ENCODE measurements around the gene VSIG8. TPM values are rescaled to one million over a fixed set of nuclear protein-coding genes. Genes with fewer than 3 reads are reported as not detected.

VSIG8 gene
- total RNA-seq, 6 donors from 2014 or later: 0.34 TPM; not detected in 5

DNA sequence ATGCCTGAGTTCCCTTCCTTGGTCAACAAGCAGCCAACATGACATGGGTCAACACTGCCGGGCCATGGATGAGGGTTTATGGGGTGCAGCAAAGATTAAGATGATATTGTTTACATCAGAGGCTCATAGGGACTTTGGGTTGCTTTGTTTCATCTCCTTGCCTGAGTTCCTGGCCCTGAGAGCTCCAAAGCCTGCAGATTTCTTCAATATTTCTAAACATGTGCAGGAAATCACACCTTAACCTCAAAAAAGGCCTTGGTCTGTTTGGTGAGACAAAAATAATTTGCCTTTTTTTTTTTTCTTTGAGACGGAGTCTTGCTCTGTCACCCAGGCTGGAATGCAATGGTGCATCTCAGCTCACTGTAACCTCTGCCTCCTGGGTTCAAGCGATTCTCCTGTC is 34.9 kb downstream of the VSIG8 start:
- peak overlapping the region in 3 of 4 donors; percentile 8 to 37 (median 30) for H3K4me3 ChIP-seq
- H3K36me3 ChIP-seq: no peaks in the 10 kb centered on the region
- no peaks in the 10 kb centered on the region for H3K27me3 ChIP-seq
- no peak for TF ChIP-seq EP300 (IDR thresholded peaks at IDR 0.05)
- no peak for TF ChIP-seq POLR2AphosphoS5 (IDR thresholded peaks at IDR 0.05)
- TF ChIP-seq POLR2A (IDR thresholded peaks at IDR 0.05): no peak
- TF ChIP-seq, protein P1, sequence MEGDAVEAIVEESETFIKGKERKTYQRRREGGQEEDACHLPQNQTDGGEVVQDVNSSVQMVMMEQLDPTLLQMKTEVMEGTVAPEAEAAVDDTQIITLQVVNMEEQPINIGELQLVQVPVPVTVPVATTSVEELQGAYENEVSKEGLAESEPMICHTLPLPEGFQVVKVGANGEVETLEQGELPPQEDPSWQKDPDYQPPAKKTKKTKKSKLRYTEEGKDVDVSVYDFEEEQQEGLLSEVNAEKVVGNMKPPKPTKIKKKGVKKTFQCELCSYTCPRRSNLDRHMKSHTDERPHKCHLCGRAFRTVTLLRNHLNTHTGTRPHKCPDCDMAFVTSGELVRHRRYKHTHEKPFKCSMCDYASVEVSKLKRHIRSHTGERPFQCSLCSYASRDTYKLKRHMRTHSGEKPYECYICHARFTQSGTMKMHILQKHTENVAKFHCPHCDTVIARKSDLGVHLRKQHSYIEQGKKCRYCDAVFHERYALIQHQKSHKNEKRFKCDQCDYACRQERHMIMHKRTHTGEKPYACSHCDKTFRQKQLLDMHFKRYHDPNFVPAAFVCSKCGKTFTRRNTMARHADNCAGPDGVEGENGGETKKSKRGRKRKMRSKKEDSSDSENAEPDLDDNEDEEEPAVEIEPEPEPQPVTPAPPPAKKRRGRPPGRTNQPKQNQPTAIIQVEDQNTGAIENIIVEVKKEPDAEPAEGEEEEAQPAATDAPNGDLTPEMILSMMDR (IDR thresholded peaks at IDR 0.05): no peak
- H3K4me1 ChIP-seq: peaks cover 7 to 36% (median 23%) of the 10 kb centered on the region in 4 donors
- 74 to 86% methylated on average over 3 of the region's 3 CpGs for WGBS, 2 donors
- no peaks in the 10 kb centered on the region for H3K9me3 ChIP-seq
- H3K27ac ChIP-seq: peak overlapping the region in 3 of 4 donors; percentile 51 to 70 (median 66)
- ATAC-seq (ENCODE audit: low FRiP score in 2 of 2) (no peak), DNase-seq (no peak)

DNA sequence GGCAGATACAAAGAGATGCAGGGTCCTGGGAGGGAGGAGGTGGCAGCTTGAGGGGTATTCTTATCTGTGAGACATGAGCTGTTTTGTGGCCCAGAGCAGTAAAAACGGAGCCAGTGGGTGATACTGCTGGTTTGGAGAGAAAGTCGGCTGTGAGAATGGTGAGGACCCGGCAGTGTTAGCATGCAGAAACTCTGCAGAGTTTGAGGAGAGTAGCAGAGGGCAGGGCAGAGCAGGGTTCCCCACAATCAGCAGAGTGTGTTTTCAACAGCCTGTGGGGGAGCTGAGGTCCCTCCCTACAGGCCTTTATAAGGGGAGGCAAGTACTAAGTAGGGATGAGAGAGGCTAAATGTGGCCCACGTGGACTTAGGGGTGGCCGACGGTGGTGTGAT is 35.4 kb downstream of the VSIG8 start:
- peaks cover 7 to 36% (median 23%) of the 10 kb centered on the region in 4 donors for H3K4me1 ChIP-seq
- TF ChIP-seq POLR2A (IDR thresholded peaks at IDR 0.05) (no peak), EP300 (IDR thresholded peaks at IDR 0.05) (no peak), POLR2AphosphoS5 (IDR thresholded peaks at IDR 0.05) (no peak)
- TF ChIP-seq, protein P1 (IDR thresholded peaks at IDR 0.05): no peak
- WGBS, 2 donors: 84 to 89% methylated on average over 6 of the region's 6 CpGs
- peak overlapping the region in 3 of 4 donors; percentile 51 to 70 (median 66) for H3K27ac ChIP-seq
- H3K4me3 ChIP-seq: peak overlapping the region in 3 of 4 donors; percentile 8 to 37 (median 30)
- ATAC-seq (ENCODE audit: low FRiP score in 2 of 2) (no peak), DNase-seq (no peak)
- no peaks in the 10 kb centered on the region for H3K36me3 ChIP-seq
- H3K9me3 ChIP-seq: no peaks in the 10 kb centered on the region
- H3K27me3 ChIP-seq: no peaks in the 10 kb centered on the region

DNA sequence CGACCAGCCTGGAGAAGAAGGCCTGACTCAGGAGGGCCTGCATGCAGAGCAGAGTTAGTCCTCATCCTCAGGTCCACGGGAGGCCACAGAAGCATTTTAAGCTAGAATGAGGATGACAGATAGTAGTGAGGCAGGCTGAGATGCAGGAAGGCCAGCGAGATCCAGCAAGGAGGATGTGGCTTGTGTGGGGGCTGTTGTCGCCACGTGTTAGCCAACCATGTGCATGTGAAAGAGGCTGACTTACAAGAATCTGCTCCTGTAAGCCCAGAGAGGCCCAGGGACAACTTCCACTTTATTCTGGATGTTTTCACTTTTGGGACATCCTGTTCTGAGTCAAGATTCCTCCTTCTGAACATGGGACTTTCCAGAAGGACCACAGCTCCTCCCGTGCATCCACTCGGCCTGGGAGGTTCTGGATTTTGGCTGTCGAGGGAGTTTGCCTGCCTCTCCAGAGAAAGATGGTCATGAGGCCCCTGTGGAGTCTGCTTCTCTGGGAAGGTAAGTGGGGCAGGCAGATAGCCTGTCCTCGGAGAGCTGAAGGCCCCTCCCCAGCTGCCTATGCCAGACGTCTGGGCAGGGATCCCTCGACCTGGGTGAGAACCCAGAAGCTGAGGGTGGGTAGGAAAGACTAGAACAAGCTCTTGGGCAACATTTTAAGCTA is 35.9 kb downstream of the VSIG8 start, which contains the start of gene SLAMF8:
Gene SLAMF8 (plus strand): TSS at position 433 of the 661 bp plus-strand sequence. CDS start 26 bp downstream, at position 459.
- peak within 1 kb of the TSS in 3 of 4 donors; percentile 51 to 70 (median 66) for H3K27ac ChIP-seq
- peak in 1 of 2 donors; percentile 76 for DNase-seq

DNA sequence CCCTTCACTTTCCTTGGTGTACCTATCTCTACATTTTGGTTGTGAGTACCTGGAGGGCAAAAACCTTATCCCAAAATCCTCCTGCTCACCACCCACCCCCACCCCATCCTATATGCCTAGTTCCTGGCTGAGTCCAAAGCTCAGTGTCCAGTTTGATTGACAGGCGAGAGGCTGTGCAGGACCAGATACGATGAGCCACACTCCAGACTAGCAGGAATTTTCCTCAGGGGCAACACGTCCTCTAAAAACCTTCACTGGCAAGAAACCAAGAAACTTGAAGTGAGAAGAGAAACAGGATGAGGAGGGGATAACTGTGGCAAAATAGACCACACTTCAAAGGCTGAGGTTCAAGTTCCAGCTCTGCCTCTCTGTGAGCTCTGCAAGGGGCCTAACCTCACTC is 36.9 kb downstream of the VSIG8 start:
- Histone ChIP-seq H3K27ac (no peak overlapping the region), H3K27me3 (no peaks in the 10 kb centered on the region), H3K9me3 (no peaks in the 10 kb centered on the region), H3K4me3 (no peak overlapping the region), H3K36me3 (no peaks in the 10 kb centered on the region), H3K4me1 (peaks cover 7 to 36% (median 23%) of the 10 kb centered on the region in 4 donors)
- WGBS, 2 donors: 45 to 59% methylated on average over 3 of the region's 3 CpGs
- ATAC-seq (ENCODE audit: low FRiP score in 2 of 2) (no peak), DNase-seq (no peak)
- TF ChIP-seq, protein P1 (IDR thresholded peaks at IDR 0.05): no peak
- TF ChIP-seq POLR2A (IDR thresholded peaks at IDR 0.05) (no peak), EP300 (IDR thresholded peaks at IDR 0.05) (no peak), POLR2AphosphoS5 (IDR thresholded peaks at IDR 0.05) (no peak)

More for the DNA sequence above, 35.9 kb downstream of the VSIG8 start, which contains the start of gene SLAMF8:
- Histone ChIP-seq H3K36me3 (no peaks in the 10 kb centered on the region), H3K4me3 (peak within 1 kb of the TSS in 3 of 4 donors; percentile 8 to 37 (median 30)), H3K27me3 (no peaks in the 10 kb centered on the region), H3K4me1 (peaks cover 7 to 36% (median 23%) of the 10 kb centered on the region in 4 donors), H3K9me3 (no peaks in the 10 kb centered on the region)
- 49 to 65% methylated on average over 11 of the region's 11 CpGs for WGBS, 2 donors
- TF ChIP-seq POLR2AphosphoS5 (IDR thresholded peaks at IDR 0.05) (peak in 1 of 2 donors; percentile 33), POLR2A (IDR thresholded peaks at IDR 0.05) (peak in 1 of 4 donors; percentile 38), EP300 (IDR thresholded peaks at IDR 0.05) (no peak)
- TF ChIP-seq, protein P1 (IDR thresholded peaks at IDR 0.05): no peak
- peak in 1 of 2 donors; percentile 66 for ATAC-seq (ENCODE audit: low FRiP score in 2 of 2)

All from upper lobe of left lung (tissue), 6 donors.